Fibroblast of peridontal ligament (primary cell): ENCODE data around the gene GRIK5.
A peak's percentile ranks its signal among the peaks of the same experiment; 100 is the strongest.

Experiments used
- DNase-seq: peaks from one replicate; pipeline ENCODE4 v3.0.0-alpha.2; 2010; ENCODE audit errors: extremely low read depth

GRIK5 gene

DNA sequence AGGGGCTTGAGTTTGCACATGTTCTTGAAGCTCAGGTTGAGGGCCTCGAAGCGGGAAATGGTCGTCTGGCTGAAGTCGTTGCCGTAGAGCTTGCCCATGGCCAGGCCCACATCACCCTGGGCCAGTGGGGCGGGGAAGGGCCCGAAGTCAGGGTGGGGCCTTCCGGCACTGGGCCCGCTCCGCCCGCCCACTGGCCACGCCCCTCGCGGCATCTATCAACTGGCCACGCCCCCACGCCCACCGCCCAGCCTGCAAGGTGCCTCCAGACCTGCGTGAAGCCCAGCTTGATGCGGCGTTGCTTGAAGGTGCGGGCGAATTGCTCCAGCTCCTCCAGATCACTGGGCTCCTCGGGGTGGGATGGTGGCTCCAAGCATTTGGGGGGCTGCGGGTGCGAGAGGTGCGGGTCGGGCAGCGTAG, 25.8 kb upstream of the GRIK5 start:
- DNase-seq, result no peak

DNA sequence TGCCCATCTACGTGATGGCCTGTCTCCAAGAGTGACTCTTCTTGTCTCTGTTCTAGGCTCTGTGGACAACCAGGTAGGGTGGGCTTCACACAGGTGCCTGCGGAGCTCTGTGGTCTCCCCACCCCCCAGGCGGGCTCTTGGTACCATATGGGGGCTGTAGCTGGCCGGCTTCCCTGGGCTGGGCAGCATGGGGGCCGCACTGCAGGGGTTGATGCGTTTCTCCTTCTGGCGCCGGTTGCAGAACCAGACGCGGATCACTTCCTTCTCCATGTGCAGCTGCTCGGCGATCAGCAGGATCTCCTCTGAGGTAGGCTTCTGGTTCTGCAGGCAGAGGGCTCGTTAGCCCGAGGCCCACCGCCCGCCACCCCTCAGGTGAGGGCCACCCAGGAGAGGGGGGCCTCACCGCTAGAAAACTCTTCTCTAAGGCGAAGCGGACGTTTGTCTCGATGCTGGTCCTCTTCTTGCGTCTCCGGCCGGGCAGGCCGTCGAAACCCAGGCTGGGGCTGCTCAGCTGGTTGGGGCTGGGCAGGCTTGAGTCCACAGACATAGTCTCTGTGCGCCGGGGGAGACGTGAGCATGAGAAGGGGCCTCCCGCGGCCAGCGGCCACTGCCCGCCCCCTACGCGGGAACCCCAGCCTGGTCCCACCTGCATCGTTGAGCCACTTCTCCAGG, 25.3 kb upstream of the GRIK5 start:
- no peak for DNase-seq

DNA sequence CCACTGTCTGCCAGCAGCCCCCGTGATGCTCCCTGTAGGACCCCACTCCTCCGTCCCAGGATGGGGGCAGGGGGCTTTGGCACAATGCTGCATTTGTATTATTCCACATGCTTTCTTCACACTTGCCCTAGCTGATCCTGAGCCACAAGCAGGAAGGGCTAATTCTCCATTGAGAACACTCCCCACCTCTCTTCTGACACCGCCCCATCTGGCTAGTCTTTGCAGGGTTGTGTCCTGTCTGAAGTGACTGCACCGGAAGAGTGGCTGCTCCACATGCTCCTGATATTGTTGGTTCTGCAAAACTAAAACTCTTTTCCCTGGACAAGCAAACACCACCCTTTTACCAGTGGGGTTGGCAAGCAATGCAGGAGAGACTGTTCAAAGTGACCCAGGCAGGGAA, 23.9 kb upstream of the GRIK5 start:
- no peak for DNase-seq

DNA sequence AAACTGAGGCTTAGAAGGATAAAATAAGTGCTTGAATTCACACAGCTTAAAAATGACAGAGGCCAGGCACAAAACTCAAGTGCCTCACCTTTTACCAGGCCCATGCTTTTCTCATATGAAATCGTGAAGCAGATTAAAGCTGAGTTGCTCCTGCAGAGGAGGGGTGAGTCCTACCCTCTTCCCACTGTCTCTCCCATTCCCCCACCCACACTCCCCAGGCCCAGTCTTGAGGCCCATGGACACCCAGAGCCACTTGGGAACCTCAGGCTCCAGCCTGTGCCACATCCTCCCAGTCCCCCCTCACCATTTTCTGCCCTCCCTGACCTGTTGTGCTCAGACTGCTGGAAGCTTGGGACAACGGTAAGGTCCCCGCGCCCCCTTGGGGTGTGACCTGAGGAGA, 23.5 kb upstream of the GRIK5 start:
- no peak for DNase-seq

DNA sequence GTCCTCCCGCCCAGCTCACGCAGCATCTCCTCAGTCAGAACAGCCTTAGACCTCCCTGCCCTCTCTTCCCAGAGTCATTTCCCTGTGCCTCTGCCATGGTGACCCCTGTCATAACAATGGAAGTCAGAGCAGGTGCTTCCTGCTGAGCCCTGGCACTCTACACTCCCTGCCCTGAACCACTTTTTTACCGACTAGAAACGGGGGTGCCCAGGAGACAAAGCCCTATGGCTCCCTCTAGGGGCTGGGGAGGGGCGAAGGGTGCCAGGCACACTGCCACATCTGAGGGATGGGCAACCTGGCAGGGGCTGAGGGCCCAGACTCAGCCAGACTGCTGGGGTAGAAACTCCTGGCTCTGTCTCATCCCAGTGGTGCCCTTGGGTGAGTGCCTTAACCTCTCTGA, 22.3 kb upstream of the GRIK5 start:
- DNase-seq, result no peak

DNA sequence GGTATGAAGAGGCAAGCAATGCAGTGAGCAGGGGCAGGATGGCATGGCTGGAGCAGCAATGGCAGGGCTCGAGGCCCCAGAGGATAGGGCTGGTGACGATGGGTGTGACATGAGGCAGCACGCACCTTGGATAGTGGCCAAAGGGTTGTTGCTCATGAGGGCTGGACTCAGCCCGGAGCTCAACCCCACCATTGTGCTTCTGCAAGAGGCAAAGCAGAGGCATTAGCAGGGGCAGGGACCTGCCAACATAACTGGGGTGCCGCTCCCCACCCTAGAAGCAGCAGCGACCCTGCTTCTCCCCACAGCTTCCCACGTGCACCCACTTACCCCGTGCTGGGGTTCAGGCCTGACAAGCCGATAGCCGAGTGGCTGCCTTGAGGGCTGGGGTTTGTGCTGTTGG, 21.7 kb upstream of the GRIK5 start:
- peak; percentile 26 for DNase-seq

DNA sequence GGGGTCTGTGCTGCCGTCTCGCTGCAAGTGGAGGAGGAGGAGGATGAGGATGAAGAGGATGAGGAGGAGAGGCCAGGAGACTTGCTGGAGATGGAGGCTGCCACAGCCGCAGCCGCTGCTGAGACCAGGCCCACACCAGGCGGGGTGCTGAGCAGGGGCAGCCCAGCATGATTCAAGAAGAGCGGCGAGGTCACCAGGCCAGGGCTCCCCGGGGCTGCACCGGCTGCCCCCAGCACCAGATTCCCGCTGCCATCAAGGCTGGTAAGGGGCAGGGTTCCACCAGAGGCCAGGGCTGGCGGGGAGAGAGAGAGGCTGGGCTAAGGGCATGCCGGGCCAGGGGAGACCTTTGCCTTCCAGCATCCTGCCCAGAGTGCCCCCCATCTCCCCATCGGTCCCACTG, 21.3 kb upstream of the GRIK5 start:
- DNase-seq, result no peak

DNA sequence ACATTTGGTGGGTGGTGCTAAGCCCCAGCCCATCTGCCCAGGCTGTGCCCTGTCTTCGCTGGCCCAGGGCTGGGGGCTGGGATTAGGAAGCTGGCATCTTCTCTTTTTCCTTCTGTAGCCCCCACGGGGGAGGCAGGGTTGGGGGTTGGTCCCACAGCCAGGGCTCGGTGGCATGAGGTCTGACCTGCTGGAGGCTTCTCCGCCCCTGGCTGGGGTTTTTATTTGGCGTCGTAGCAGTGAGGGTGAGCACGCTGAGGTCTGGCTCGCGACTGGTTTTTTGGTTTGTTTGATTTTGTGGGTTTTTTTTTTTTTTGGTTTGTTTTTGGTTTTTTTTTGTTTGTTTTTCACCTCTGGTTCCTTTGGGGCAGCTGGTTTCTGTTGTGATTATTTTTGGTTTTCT, 20.7 kb upstream of the GRIK5 start:
- DNase-seq, result no peak

DNA sequence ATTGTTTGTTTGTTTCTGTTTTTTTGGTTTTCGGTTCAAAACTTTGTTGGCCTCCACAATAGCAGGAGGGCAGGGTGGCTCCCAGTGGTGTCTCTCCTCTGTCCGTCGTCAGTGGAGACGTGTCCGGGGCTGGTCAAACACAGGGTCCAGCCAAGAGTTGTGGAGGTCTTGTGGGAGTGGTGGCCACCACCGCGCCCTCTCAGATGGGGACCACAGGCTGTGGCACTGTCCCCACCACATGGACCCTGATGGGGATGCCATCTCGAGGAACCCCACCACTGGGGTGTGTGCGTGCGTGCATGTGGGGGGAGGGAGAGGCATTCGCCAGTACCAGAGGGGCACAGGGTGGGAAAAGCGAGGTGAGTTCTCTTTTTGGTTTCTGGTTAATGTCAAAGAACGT, 19.8 kb upstream of the GRIK5 start:
- no peak for DNase-seq

DNA sequence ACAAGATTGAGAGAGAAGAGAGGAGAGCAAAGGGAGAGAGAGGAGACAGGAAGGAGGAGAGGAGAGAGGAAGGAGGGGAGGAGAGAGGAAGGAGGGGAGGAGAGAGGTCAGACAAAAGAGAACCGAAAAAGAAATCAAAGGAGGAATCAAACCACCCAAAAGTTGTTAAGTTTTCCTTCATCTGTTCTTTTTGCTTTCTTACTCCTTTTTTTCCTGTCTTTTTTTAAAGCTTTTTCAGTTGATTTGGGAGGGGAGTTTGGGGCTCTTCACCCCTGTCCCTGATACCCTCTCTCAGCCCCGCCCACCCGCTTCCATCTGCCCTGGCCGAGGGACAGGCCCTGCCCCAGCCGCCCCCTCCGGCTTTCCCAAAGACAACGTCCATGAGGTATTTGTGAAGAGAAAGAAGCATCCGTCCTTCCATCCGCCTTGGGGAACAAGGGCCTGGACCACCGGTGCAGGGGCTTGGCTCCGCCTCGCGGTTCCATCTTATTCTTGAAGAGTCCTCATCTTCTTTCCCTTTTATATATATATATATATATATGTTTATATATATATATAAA, 19.3 kb upstream of the GRIK5 start:
- no peak for DNase-seq

DNA sequence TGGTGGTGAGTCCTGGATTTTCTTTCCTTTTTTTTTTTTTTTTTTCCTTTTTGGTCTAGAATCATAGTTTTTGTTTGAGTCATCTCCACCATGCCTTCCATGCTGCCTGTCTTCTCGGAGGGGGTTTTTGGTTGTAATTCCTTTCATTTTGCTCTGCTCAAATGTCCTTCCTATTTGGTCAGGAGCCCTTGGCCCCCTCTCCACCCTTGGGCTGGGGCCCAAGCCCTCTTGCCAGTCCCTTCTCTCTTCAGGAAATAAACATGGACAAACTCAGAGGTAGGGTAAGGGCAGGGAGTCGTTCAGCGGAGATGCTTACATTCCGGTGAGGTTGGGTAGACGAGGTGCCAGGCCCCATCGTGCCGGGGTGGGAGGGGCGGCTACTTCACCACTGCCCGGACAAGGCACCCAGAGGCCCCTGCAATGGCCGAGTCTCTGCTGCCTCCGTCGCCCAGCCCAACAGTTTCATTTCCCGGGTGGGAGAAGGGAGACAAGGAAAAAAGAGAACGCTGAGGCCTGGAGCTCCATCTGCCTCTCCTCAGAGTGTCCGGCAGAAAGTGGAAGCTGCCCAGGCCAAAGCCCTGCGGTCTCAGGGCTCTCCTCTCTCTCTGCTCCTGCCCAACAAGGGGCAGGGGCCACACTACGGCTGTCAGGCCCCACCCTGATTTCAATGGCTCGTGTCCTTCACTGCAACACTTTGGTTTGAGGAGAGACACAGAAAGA, 18.6 kb upstream of the GRIK5 start:
- peak; percentile 77 for DNase-seq

DNA sequence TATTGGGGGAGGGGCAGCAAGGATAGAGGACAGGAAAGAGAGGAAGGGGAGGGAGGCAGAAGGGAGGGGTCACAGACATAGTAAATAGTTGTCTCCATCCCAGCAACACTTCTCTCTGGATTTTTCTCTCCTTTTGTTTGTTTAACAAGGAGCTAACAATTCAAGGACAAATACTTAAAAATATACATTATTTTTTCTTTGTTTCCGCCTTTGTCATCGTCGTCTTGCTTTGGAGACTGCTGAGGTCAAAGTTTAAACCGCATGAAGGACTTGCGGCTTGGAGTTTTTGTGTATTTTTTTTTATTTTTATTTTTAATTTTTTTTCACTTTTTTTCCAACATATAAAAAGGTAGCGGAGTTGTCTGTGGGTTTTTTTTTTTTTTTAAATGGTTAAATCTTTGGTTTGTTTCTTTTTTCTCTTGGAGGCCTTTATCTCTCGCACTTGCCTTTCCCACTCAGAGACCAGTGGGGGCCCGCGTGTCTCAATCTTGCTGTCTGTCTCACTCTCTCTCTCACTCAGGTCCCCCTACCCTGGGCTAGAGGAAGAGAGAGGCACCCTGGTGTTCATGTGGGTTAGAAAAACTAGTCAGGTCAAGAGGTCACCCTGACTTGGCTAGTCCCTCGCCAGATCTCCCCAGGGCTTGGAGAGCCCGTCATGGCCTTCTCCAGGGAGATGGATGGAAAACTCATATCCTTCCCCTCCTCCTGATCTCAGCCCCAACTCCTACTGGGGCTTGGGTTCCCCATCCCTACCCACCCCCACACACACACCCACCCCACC, 17.0 kb upstream of the GRIK5 start:
- no peak for DNase-seq

DNA sequence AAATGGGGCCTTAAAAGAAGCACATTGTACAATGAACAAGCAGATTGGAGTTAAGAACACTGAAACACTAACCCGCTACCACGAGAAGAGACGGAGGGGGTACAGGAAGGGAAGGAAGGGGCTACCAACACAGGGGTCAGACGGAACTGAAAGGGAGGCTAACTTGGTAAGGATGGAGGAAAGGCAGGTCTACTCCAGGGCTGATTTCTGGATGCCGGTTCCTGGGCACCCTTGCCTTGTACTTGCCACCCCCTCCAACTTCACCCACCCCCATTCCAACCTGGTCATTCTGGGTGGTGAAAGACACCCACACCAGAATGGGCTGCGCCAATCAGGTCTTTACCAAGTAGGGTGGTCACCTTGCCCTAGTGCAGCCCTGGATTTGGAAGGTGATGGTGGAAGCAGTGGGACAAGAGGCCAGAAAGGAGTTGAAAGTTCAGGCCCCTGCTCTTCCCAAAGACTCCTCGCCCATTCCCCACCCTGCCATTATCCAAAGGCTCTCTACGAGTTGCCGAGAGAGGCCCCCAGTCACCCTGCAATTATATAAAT, 16.3 kb upstream of the GRIK5 start:
- no peak for DNase-seq

DNA sequence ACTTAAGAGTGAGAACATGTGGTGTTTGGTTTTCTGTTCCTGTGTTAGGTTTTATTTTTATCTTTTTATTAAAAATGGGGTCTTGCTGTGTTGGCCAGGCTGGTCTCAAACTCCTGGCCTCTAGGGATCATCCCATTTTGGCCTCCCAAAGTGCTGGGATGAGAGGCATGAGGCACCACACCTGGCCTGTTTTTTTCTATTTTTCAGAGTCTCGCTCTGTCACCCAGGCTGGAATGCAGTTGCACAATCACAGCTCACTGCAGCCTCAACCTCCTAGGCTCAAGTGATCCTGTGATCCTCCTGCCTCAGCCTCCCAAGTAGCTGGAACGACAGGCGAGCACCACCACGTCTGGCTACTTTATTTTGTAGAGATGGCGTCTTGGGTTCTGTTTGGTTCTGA, 13.5 kb upstream of the GRIK5 start:
- no peak for DNase-seq

DNA sequence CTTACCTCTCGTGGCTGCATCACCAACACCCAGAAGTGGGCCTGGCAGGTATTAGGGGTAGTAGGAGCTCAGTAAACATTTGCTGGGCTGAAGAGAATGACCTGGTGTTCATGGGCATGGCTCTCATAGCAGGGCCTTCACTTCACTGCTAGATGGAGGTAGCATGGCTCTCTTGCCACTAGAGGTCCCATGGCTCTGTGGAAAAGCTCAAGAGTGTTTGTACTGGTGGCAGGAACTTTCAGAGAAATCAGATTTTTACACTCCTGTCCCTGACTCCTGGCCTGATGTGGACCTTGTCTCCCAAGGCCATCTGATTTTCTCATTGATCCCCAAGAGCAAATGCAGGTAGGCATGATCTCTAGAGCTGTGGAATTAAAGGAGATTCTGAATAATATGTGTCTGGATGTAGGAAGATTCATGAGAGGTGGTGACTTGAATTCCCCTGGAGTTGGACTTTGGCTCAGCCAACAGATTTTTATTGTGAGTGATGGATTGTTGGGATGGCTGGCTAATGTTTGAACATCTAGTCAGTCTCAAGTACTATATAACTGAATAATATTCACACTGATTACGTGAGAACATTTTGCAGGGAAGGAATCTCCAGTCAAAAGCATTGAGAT, 11.7 kb upstream of the GRIK5 start:
- DNase-seq, result peak; percentile 68

DNA sequence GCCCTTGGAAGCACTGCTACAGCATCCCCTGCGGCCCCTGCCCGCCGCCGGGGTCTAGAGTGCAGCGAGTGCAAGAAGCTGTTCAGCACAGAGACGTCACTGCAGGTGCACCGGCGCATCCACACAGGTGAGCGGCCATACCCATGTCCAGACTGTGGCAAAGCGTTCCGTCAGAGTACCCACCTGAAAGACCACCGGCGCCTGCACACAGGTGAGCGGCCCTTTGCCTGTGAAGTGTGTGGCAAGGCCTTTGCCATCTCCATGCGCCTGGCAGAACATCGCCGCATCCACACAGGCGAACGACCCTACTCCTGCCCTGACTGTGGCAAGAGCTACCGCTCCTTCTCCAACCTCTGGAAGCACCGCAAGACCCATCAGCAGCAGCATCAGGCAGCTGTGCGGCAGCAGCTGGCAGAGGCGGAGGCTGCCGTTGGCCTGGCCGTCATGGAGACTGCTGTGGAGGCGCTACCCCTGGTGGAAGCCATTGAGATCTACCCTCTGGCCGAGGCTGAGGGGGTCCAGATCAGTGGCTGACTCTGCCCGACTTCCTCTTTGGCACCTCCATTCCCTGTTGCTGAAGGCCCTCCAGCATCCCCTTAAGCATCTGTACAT, 10.9 kb upstream of the GRIK5 start:
- DNase-seq, result no peak

DNA sequence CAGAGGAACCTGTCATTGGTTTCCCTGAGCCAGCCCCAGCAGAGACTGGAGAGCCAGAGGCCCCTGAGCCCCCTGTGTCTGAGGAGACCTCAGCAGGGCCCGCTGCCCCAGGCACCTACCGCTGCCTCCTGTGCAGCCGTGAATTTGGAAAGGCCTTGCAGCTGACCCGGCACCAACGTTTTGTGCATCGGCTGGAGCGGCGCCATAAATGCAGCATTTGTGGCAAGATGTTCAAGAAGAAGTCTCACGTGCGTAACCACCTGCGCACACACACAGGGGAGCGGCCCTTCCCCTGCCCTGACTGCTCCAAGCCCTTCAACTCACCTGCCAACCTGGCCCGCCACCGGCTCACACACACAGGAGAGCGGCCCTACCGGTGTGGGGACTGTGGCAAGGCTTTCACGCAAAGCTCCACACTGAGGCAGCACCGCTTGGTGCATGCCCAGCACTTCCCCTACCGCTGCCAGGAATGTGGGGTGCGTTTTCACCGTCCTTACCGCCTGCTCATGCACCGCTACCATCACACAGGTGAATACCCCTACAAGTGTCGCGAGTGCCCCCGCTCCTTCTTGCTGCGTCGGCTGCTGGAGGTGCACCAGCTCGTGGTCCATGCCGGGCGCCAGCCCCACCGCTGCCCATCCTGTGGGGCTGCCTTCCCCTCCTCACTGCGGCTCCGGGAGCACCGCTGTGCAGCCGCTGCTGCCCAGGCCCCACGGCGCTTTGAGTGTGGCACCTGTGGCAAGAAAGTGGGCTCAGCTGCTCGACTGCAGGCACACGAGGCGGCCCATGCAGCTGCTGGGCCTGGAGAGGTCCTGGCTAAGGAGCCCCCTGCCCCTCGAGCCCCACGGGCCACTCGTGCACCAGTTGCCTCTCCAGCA, 10.1 kb upstream of the GRIK5 start:
- no peak for DNase-seq

DNA sequence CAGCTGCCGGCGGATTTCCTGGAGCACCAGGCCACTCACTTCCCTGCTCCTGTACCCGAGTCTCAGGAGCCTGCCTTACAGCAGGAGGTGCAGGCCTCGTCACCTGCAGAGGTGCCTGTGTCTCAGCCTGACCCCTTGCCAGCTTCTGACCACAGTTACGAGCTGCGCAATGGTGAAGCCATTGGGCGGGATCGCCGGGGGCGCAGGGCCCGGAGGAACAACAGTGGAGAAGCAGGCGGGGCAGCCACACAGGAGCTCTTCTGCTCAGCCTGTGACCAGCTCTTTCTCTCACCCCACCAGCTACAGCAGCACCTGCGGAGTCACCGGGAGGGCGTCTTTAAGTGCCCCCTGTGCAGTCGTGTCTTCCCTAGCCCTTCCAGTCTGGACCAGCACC, 9.3 kb upstream of the GRIK5 start:
- DNase-seq, result no peak

DNA sequence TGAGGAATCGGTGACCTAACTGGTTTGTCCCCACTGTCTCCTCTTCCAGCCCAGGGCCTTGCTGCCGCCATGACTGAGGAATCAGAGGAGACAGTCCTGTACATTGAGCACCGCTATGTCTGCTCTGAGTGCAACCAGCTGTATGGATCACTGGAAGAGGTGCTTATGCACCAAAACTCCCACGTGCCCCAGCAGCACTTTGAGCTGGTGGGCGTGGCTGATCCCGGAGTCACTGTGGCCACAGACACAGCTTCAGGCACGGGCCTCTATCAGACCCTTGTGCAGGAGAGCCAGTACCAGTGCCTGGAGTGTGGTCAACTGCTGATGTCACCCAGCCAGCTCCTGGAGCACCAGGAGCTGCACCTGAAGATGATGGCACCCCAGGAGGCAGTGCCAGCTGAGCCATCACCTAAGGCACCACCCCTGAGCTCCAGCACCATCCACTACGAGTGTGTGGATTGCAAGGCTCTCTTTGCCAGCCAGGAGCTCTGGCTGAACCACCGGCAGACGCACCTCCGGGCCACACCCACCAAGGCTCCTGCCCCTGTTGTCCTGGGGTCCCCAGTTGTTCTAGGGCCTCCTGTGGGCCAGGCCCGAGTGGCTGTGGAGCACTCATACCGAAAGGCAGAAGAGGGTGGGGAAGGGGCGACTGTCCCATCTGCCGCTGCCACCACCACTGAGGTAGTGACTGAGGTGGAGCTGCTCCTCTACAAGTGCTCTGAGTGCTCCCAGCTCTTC, 8.7 kb upstream of the GRIK5 start:
- no peak for DNase-seq

DNA sequence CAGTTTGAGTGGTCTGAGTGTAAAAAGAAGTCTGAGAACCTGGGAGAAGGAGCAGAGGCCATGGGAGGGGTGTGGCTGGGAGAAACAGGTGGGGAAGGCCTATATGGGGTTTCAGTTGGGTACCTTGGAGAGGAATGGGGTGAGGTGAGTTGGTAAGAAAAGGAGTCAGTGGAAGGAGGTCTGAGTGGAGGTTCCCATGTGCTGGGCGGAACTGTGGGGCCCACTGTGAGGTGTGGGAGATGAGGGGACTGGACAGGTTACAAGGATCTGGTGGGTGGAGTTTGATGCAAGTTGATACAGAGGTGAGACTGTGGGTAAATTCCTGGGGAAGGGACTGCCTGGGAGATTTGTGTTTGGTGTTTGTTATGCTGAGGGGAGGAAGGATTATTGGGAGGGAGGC, 8.1 kb upstream of the GRIK5 start:
- DNase-seq, result no peak
